ENCODE results near the gene UBE4A. TPM values are rescaled to one million over a fixed set of nuclear protein-coding genes. Genes with fewer than 3 reads are reported as not detected.

Gene UBE4A
- total RNA-seq, 2 experiments from 2014 or later: 40.1 to 43.0 TPM

- H3K36me3 Mint-ChIP-seq (ENCODE audit: low read depth): peaks cover 61% of the 10 kb centered on the region
- Histone ChIP-seq H3K4me3 (ENCODE audit: low read length) (no peak overlapping the region), H3K36me3 (ENCODE audit: insufficient read depth, low read length) (peaks cover 23% of the 10 kb centered on the region), H3K27me3 (ENCODE audit: control insufficient read depth in 1 of 2, insufficient read depth in 2 of 2, low read length in 2 of 2) (no peaks in the 10 kb centered on the region), H3K9me3 (ENCODE audit: control insufficient read depth in 1 of 2, insufficient read depth in 1 of 2, low read length in 2 of 2) (no peaks in the 10 kb centered on the region), H3K27ac (ENCODE audit: low read depth in 1 of 2, low read length in 2 of 2) (peak overlapping the region; percentile 13 to 53), H3K4me1 (ENCODE audit: insufficient read depth, low read length) (peaks cover 85% of the 10 kb centered on the region)
- no peaks in the 10 kb centered on the region for H3K9me3 Mint-ChIP-seq
- CTCF ChIA-PET: no interaction called here
- intact Hi-C loops (cut with DNase I, micrococcal nuclease): no loop called here
- peak overlapping the region; percentile 74 for H3K4me3 Mint-ChIP-seq
- ATAC-seq (ENCODE audit: poor library complexity) (no peak), DNase-seq (no peak)
- POLR2A ChIA-PET: interaction anchor here (1.0 kb wide), 1 partner anchor 15 kb away, joined by 5 read pairs; the partner anchor contains the start of gene CD3E
- no peak for TF ChIP-seq CTCF (IDR thresholded peaks at IDR 0.05)
- H3K4me1 Mint-ChIP-seq (ENCODE audit: low read depth): peaks cover 92% of the 10 kb centered on the region
- no peaks in the 10 kb centered on the region for H3K27me3 Mint-ChIP-seq
- peak overlapping the region; percentile 100 for H3K27ac Mint-ChIP-seq
Measured at GRCh38 chr11:118319337-118319707, 40.1 kb upstream of the UBE4A start.

GRCh38 chr11:118320515-118320914 is 38.9 kb upstream of the UBE4A start:
- Histone ChIP-seq H3K4me1 (ENCODE audit: insufficient read depth, low read length) (peaks cover 73% of the 10 kb centered on the region), H3K36me3 (ENCODE audit: insufficient read depth, low read length) (peaks cover 11% of the 10 kb centered on the region), H3K9me3 (ENCODE audit: control insufficient read depth in 1 of 2, insufficient read depth in 1 of 2, low read length in 2 of 2) (no peaks in the 10 kb centered on the region), H3K4me3 (ENCODE audit: low read length) (no peak overlapping the region), H3K27ac (ENCODE audit: low read depth in 1 of 2, low read length in 2 of 2) (no peak overlapping the region), H3K27me3 (ENCODE audit: control insufficient read depth in 1 of 2, insufficient read depth in 2 of 2, low read length in 2 of 2) (no peaks in the 10 kb centered on the region)
- DNase-seq (no peak), ATAC-seq (ENCODE audit: poor library complexity) (no peak)
- peaks cover 88% of the 10 kb centered on the region for H3K4me1 Mint-ChIP-seq (ENCODE audit: low read depth)
- H3K4me3 Mint-ChIP-seq: peak overlapping the region; percentile 56
- H3K27me3 Mint-ChIP-seq: no peaks in the 10 kb centered on the region
- peak overlapping the region; percentile 100 for H3K27ac Mint-ChIP-seq
- TF ChIP-seq CTCF (IDR thresholded peaks at IDR 0.05): no peak
- intact Hi-C loops (cut with DNase I, micrococcal nuclease): no loop called here
- ChIA-PET POLR2A (interaction anchor here (1.0 kb wide), 1 partner anchor 10 kb away, joined by 3 read pairs; no protein-coding TSS in a partner anchor), CTCF (interaction anchor here (0.5 kb wide), 1 partner anchor 26 kb away, joined by 3 read pairs; no protein-coding TSS in a partner anchor)
- H3K36me3 Mint-ChIP-seq (ENCODE audit: low read depth): peaks cover 55% of the 10 kb centered on the region
- no peaks in the 10 kb centered on the region for H3K9me3 Mint-ChIP-seq

GRCh38 chr11:118321386-118322082 is 37.9 kb upstream of the UBE4A start:
- intact Hi-C loops (cut with DNase I, micrococcal nuclease): no loop called here
- no peaks in the 10 kb centered on the region for H3K27me3 ChIP-seq (ENCODE audit: control insufficient read depth in 1 of 2, insufficient read depth in 2 of 2, low read length in 2 of 2)
- ATAC-seq (ENCODE audit: poor library complexity) (no peak), DNase-seq (no peak)
- CTCF ChIA-PET: interaction anchor here (1.1 to 1.2 kb wide), 2 partner anchors 29 to 32 kb away, joined by 3 to 4 read pairs; no protein-coding TSS in a partner anchor
- H3K4me3 ChIP-seq (ENCODE audit: low read length): no peak overlapping the region
- H3K4me3 Mint-ChIP-seq: peak overlapping the region; percentile 21
- peak overlapping the region; percentile 100 for H3K27ac Mint-ChIP-seq
- POLR2A ChIA-PET: interaction anchor here (0.9 to 3.1 kb wide), 5 partner anchors 11 to 26 kb away, joined by 3 to 11 read pairs (median 3); no protein-coding TSS in a partner anchor
- no peak for TF ChIP-seq CTCF (IDR thresholded peaks at IDR 0.05)
- peaks cover 80% of the 10 kb centered on the region for H3K4me1 Mint-ChIP-seq (ENCODE audit: low read depth)
- H3K9me3 Mint-ChIP-seq: no peaks in the 10 kb centered on the region
- H3K27ac ChIP-seq (ENCODE audit: low read depth in 1 of 2, low read length in 2 of 2): no peak overlapping the region
- peaks cover 50% of the 10 kb centered on the region for H3K36me3 Mint-ChIP-seq (ENCODE audit: low read depth)
- H3K9me3 ChIP-seq (ENCODE audit: control insufficient read depth in 1 of 2, insufficient read depth in 1 of 2, low read length in 2 of 2): no peaks in the 10 kb centered on the region
- no peaks in the 10 kb centered on the region for H3K27me3 Mint-ChIP-seq
- peaks cover 63% of the 10 kb centered on the region for H3K4me1 ChIP-seq (ENCODE audit: insufficient read depth, low read length)
- H3K36me3 ChIP-seq (ENCODE audit: insufficient read depth, low read length): peaks cover 9% of the 10 kb centered on the region
